Transverse colon (tissue), 4 donors: Measurements from ENCODE around the gene CGN. TPM values are rescaled to one million over a fixed set of nuclear protein-coding genes. Genes with fewer than 3 reads are reported as not detected.

ENCODE experiments used
- DNase-seq: peaks from one replicate; pipeline ENCODE4 v3.0.0-alpha.2; 2019
- H3K27ac ChIP-seq, 4 donors: fragments of 200-600 bp; sonication (generic); 2 replicates each; pipeline ENCODE4 v1.5.1; 2016 to 2018; ENCODE audit warnings: inconsistent platforms in 4 of 4
- H3K27me3 ChIP-seq: fragments of 200-600 bp; sonication (generic); 2 replicates; pipeline ENCODE4 v1.5.1; 2017; ENCODE audit warnings: inconsistent platforms
- H3K36me3 ChIP-seq, 4 donors: fragments of 200-600 bp; sonication (generic); 2 replicates each; pipeline ENCODE4 v1.5.1; 2017 to 2019; ENCODE audit warnings: inconsistent platforms in 4 of 4
- H3K4me1 ChIP-seq, 4 donors: fragments of 200-600 bp; sonication (generic); 2 replicates each; pipeline ENCODE4 v1.5.1; 2017 to 2020; ENCODE audit warnings: inconsistent platforms in 4 of 4
- H3K4me3 ChIP-seq, 4 donors: fragments of 200-600 bp; sonication (generic); 1 replicate in 1 of 4; 2 replicates in 3 of 4; pipeline versions ENCODE4 v1.5.1 to v1.6.1; 2017 to 2019; ENCODE audit warnings: inconsistent platforms in 4 of 4
- H3K9me3 ChIP-seq, 2 donors: fragments of 200-600 bp; sonication (generic); 2 replicates each; pipeline ENCODE4 v1.5.1; 2017 to 2019; ENCODE audit warnings: inconsistent platforms in 2 of 2
- EP300 ChIP-seq: sonication (generic); formaldehyde crosslinking; IDR thresholded peaks from one replicate; pipeline ENCODE4 v1.6.1; 2017; ENCODE audit warnings: antibody characterized with exemption, low read depth
- POLR2A ChIP-seq: fragments of 450-650 bp; IDR thresholded peaks from one replicate; pipeline ENCODE4 v1.6.1; 2016; ENCODE audit warnings: antibody characterized with exemption, mild to moderate bottlenecking, moderate library complexity
- POLR2AphosphoS5 ChIP-seq, 3 donors: sonication (generic); formaldehyde crosslinking; IDR thresholded peaks; one replicate each; pipeline ENCODE4 v1.6.1; 2016; ENCODE audit warnings: antibody characterized with exemption in 3 of 3
- WGBS, 2 donors: methylation state at CpG; one replicate each; pipeline ENCODE4 v1.1.5; 2018; ENCODE audit warnings: low coverage in 1 of 2; 5-methylcytosine and 5-hydroxymethylcytosine counted together
- in situ Hi-C, 4 donors: fragments of 200-750 bp; cut with MboI; loops; one replicate each; pipeline versions ENCODE4 v1.15.0 to v1.15.1; 2017; ENCODE audit warnings: low sequenced_read_pairs in 3 of 4, low pct_ligation_motif_present in 1 of 4, low pct_unique_long_range_greater_than_20kb in 1 of 4
- intact Hi-C: fragments of 100-400 bp; cut with DNase I; formaldehyde crosslinking; loops from one replicate; pipeline ENCODE4 v1.15.1; 2023; ENCODE audit warnings: low total_unique reads
- total RNA-seq, 4 donors: library from RNA; depleted of rRNA; stranded (reverse); fragments of >200 nt; gene quantifications; one replicate each; pipeline ENCODE4 v1.1.0, GENCODE V29; 2016
- TF ChIP-seq, protein P1 (sequence below), 5 experiments: fragments of 200-600 bp in 3 of 5; fragments of 450-650 bp in 2 of 5; sonication (generic) in 3 of 5; IDR thresholded peaks; 1 replicate in 2 of 5; 2 replicates in 3 of 5; pipeline ENCODE4 v1.5.1; 2016 to 2017; ENCODE audit warnings: antibody characterized with exemption in 5 of 5, inconsistent platforms in 3 of 5, mild to moderate bottlenecking in 2 of 5, moderate library complexity in 1 of 5

CGN gene
- total RNA-seq, 4 donors from 2014 or later, result 123 to 351 (median 172) TPM

DNA sequence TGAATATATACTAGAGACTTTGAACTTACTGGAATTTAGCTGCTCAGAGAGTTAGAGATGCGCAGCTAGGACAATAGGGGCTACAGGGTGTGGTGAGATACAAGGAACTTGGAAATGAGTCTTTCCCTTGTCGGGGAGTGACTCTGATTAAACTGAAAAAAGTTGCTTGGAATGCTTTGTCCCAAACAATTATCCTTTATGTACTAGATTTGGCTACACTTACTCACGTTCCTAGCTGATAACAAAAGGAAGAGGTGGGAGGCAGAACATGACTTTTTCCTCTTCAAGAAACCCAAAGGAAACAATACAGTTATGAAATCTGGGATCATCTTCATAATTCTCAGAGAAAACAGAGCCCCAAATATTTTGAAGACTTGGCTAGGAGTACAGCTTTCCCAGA, 6.9 kb upstream of the CGN start:
- Histone ChIP-seq H3K4me3 (no peak overlapping the region), H3K4me1 (peaks cover 0 to 27% (median 6%) of the 10 kb centered on the region in 4 donors), H3K36me3 (no peaks in the 10 kb centered on the region), H3K27ac (no peak overlapping the region), H3K27me3 (no peaks in the 10 kb centered on the region), H3K9me3 (no peaks in the 10 kb centered on the region)
- in situ Hi-C loops, result no loop called here
- WGBS, 2 donors, result 36 to 41% methylated on average over 3 of the region's 3 CpGs
- no peak for DNase-seq
- TF ChIP-seq EP300 (no peak), POLR2A (no peak), POLR2AphosphoS5 (IDR thresholded peaks at IDR 0.05) (no peak)
- TF ChIP-seq, protein P1, sequence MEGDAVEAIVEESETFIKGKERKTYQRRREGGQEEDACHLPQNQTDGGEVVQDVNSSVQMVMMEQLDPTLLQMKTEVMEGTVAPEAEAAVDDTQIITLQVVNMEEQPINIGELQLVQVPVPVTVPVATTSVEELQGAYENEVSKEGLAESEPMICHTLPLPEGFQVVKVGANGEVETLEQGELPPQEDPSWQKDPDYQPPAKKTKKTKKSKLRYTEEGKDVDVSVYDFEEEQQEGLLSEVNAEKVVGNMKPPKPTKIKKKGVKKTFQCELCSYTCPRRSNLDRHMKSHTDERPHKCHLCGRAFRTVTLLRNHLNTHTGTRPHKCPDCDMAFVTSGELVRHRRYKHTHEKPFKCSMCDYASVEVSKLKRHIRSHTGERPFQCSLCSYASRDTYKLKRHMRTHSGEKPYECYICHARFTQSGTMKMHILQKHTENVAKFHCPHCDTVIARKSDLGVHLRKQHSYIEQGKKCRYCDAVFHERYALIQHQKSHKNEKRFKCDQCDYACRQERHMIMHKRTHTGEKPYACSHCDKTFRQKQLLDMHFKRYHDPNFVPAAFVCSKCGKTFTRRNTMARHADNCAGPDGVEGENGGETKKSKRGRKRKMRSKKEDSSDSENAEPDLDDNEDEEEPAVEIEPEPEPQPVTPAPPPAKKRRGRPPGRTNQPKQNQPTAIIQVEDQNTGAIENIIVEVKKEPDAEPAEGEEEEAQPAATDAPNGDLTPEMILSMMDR (IDR thresholded peaks at IDR 0.05), result no peak
- intact Hi-C loops, result no loop called here

DNA sequence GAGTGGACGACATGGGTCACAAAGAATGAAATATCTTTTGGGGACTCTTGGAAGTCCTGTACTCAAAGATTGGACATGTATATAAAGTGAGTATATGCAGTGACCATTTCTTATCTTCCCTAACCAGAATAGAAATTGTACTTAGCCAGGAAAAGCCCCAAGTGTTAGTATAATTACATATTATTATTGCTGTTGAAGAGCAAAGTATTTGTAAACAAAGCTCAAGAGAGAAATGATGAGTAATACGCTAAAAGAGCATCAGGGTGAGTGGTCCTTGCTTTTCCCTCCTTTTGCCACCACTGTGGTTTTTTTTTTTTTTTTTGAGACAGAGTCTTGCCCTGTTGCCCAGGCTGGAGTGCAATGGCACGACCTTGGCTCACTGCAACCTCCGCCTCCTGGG, 6.4 kb upstream of the CGN start:
- H3K4me3 ChIP-seq, result no peak overlapping the region
- no peak overlapping the region for H3K27ac ChIP-seq
- no peaks in the 10 kb centered on the region for H3K27me3 ChIP-seq
- DNase-seq, result no peak
- WGBS, 2 donors, result 67 to 86% methylated on average over 1 to 4 of the region's 4 CpGs
- no peaks in the 10 kb centered on the region for H3K9me3 ChIP-seq
- TF ChIP-seq, protein P1 (IDR thresholded peaks at IDR 0.05), result no peak
- TF ChIP-seq POLR2AphosphoS5 (IDR thresholded peaks at IDR 0.05), result no peak
- no peak for TF ChIP-seq EP300
- intact Hi-C loops, result no loop called here
- in situ Hi-C loops, result no loop called here
- H3K36me3 ChIP-seq, result no peaks in the 10 kb centered on the region
- peaks cover 0 to 28% (median 11%) of the 10 kb centered on the region in 4 donors for H3K4me1 ChIP-seq

- Histone ChIP-seq H3K36me3 (no peaks in the 10 kb centered on the region), H3K9me3 (no peaks in the 10 kb centered on the region), H3K27ac (peak overlapping the region; percentile 85 to 90 (median 88)), H3K4me1 (peaks cover 7 to 30% (median 25%) of the 10 kb centered on the region in 4 donors), H3K4me3 (no peak overlapping the region), H3K27me3 (no peaks in the 10 kb centered on the region)
- TF ChIP-seq, protein P1 (IDR thresholded peaks at IDR 0.05), result no peak
- peak; percentile 49 for TF ChIP-seq EP300
- TF ChIP-seq POLR2A, result no peak
- no peak for TF ChIP-seq POLR2AphosphoS5 (IDR thresholded peaks at IDR 0.05)
- in situ Hi-C loops, result no loop called here
- DNase-seq, result peak; percentile 72
- intact Hi-C loops, result no loop called here
- 70 to 80% methylated on average over 2 to 6 of the region's 6 CpGs for WGBS, 2 donors
Observed at GRCh38 chr1:151508833-151509232, 2.4 kb upstream of the CGN start.

GRCh38 chr1:151509350-151510019, 1.7 kb upstream of the CGN start:
- in situ Hi-C loops, result no loop called here
- WGBS, 2 donors, result 63 to 79% methylated on average over 10 to 15 of the region's 15 CpGs
- peak overlapping the region; percentile 85 to 90 (median 88) for H3K27ac ChIP-seq

More at GRCh38 chr1:151509350-151510019, 1.7 kb upstream of the CGN start:
- Histone ChIP-seq H3K4me3 (peak overlapping the region in 1 of 4 donors; percentile 75), H3K36me3 (no peaks in the 10 kb centered on the region), H3K27me3 (no peaks in the 10 kb centered on the region), H3K9me3 (no peaks in the 10 kb centered on the region), H3K4me1 (peaks cover 7 to 32% (median 28%) of the 10 kb centered on the region in 4 donors)
- intact Hi-C loops, result no loop called here
- peak; percentile 48 for DNase-seq
- TF ChIP-seq POLR2A, result no peak
- no peak for TF ChIP-seq EP300
- no peak for TF ChIP-seq POLR2AphosphoS5 (IDR thresholded peaks at IDR 0.05)
- TF ChIP-seq, protein P1 (IDR thresholded peaks at IDR 0.05), result peak in 2 of 5 experiments; percentile 13 to 29
